Vagina (tissue), 2 donors: Measurements from ENCODE around the gene TGM1. TPM values are rescaled to one million over a fixed set of nuclear protein-coding genes. Genes with fewer than 3 reads are reported as not detected.

Experiments used
- DNase-seq, 2 donors: peaks; one replicate each; pipeline ENCODE4 v3.0.0-alpha.2; 2017; ENCODE audit errors: extremely low spot score in 2 of 2
- H3K27ac ChIP-seq: fragments of 200-600 bp; sonication (generic); one replicate; pipeline ENCODE4 v1.5.1; 2019
- H3K27me3 ChIP-seq: fragments of 200-600 bp; sonication (generic); one replicate; pipeline ENCODE4 v1.5.1; 2019
- H3K36me3 ChIP-seq, 2 donors: fragments of 200-600 bp; sonication (generic); one replicate each; pipeline ENCODE4 v1.5.1; 2017 to 2019
- H3K4me1 ChIP-seq: fragments of 200-600 bp; sonication (generic); one replicate; pipeline ENCODE4 v1.5.1; 2019
- H3K4me3 ChIP-seq, 2 donors: fragments of 200-600 bp; sonication (generic); 1 replicate in 1 of 2; 2 replicates in 1 of 2; pipeline ENCODE4 v1.5.1; 2016 to 2019
- H3K9me3 ChIP-seq: fragments of 200-600 bp; sonication (generic); one replicate; pipeline ENCODE4 v1.5.1; 2019
- POLR2A ChIP-seq, 2 donors: fragments of 450-650 bp; IDR thresholded peaks; one replicate each; pipeline ENCODE4 v1.6.1; 2017; ENCODE audit warnings: antibody characterized with exemption in 2 of 2, mild to moderate bottlenecking in 2 of 2, moderate library complexity in 2 of 2
- POLR2AphosphoS5 ChIP-seq, 2 donors: sonication (generic); formaldehyde crosslinking; IDR thresholded peaks; one replicate each; pipeline ENCODE4 v1.9.0; 2017; ENCODE audit warnings: antibody characterized with exemption in 2 of 2, mild to moderate bottlenecking in 2 of 2, low read depth in 1 of 2; ENCODE audit not compliant: insufficient read depth in 1 of 2
- intact Hi-C: fragments of 100-400 bp; cut with DNase I; formaldehyde crosslinking; loops from one replicate; pipeline ENCODE4 v1.15.1; 2023
- total RNA-seq: library from RNA; depleted of rRNA; stranded (reverse); fragments of >200 nt; gene quantifications from one replicate; pipeline ENCODE4 v1.2.3, GENCODE V29; 2016
- TF ChIP-seq, protein P1 (sequence below), 3 experiments: fragments of 450-650 bp in 2 of 3; fragments of 200-600 bp in 1 of 3; sonication (generic) in 1 of 3; IDR thresholded peaks; one replicate each; pipeline ENCODE4 v1.5.1; 2017 to 2019; ENCODE audit warnings: antibody characterized with exemption in 3 of 3, mild to moderate bottlenecking in 2 of 3, moderate library complexity in 2 of 3

TGM1 gene
- total RNA-seq, 1 donor from 2014 or later = 269 TPM

DNA sequence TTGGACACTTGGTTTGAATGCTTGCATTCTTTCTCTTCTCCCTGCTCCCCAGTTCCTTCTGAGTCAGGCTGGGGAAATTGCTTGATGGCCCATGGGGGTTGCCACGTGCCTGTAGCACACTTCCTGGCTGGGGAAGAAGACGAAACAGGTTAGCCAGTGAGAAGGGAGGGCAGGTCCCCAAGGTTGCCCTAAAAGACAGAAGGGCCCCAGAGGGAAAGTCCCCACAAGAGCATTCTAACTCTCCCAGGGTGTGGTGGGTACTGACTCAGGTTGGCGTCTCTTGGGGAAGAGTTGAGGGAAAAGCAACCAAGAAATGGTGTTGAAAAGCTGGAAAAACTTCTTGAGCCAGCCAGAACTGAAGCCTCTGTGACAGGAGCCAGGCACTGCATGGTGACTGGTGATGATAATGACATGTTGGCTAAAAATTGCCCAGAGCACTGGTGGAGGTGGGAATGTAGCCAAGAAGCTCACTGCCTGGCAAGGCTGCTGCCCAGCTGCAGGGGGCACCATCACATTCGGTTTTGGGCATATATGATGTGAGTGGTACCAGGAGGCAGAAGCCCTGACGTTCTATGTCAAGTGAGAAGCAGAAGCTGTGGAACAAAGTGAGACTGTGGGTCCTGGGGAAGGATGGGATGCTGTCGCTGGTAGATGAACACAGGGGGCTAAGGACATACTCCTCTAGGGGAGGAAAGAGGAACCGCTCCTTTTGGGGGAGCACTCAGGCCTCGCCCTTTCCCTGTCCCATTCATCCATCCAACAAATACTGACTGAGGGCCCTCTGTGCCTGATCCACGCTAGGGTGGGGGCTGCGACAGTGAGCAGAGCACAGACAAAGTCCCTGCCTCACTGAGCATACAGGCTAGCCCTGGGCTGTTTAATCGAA, 16.6 kb upstream of the TGM1 start:
- intact Hi-C loops = no loop called here
- no peak overlapping the region for H3K4me3 ChIP-seq
- H3K36me3 ChIP-seq = no peaks in the 10 kb centered on the region
- no peaks in the 10 kb centered on the region for H3K27me3 ChIP-seq
- no peaks in the 10 kb centered on the region for H3K9me3 ChIP-seq
- H3K4me1 ChIP-seq = peaks cover 6% of the 10 kb centered on the region
- no peak for DNase-seq
- peak overlapping the region; percentile 8 for H3K27ac ChIP-seq
- TF ChIP-seq POLR2A (IDR thresholded peaks at IDR 0.05) (no peak), POLR2AphosphoS5 (IDR thresholded peaks at IDR 0.05; ENCODE audit: insufficient read depth in 1 of 2, low read depth in 1 of 2) (peak in 1 of 2 donors; percentile 17)
- TF ChIP-seq, protein P1, sequence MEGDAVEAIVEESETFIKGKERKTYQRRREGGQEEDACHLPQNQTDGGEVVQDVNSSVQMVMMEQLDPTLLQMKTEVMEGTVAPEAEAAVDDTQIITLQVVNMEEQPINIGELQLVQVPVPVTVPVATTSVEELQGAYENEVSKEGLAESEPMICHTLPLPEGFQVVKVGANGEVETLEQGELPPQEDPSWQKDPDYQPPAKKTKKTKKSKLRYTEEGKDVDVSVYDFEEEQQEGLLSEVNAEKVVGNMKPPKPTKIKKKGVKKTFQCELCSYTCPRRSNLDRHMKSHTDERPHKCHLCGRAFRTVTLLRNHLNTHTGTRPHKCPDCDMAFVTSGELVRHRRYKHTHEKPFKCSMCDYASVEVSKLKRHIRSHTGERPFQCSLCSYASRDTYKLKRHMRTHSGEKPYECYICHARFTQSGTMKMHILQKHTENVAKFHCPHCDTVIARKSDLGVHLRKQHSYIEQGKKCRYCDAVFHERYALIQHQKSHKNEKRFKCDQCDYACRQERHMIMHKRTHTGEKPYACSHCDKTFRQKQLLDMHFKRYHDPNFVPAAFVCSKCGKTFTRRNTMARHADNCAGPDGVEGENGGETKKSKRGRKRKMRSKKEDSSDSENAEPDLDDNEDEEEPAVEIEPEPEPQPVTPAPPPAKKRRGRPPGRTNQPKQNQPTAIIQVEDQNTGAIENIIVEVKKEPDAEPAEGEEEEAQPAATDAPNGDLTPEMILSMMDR (IDR thresholded peaks at IDR 0.05) = no peak

DNA sequence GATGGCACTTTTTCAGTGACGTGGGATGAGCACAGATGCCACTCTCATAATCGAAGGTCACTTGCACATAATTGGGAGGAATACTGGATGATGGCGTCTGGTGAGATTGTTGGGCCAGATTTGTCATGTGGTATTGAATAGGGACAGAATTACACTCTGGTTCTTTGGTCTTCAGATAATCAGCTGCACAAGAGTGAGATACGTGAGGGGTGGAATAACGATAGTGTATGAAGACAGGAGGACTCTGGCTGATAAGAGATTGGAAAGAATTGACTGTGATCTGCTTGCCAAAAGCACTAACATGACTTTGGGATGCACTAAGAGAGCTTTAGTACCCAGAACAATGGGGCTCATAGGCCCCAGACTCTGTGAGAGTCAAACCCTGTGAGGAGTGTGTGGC, 15.4 kb upstream of the TGM1 start:
- intact Hi-C loops = no loop called here
- no peaks in the 10 kb centered on the region for H3K9me3 ChIP-seq

DNA sequence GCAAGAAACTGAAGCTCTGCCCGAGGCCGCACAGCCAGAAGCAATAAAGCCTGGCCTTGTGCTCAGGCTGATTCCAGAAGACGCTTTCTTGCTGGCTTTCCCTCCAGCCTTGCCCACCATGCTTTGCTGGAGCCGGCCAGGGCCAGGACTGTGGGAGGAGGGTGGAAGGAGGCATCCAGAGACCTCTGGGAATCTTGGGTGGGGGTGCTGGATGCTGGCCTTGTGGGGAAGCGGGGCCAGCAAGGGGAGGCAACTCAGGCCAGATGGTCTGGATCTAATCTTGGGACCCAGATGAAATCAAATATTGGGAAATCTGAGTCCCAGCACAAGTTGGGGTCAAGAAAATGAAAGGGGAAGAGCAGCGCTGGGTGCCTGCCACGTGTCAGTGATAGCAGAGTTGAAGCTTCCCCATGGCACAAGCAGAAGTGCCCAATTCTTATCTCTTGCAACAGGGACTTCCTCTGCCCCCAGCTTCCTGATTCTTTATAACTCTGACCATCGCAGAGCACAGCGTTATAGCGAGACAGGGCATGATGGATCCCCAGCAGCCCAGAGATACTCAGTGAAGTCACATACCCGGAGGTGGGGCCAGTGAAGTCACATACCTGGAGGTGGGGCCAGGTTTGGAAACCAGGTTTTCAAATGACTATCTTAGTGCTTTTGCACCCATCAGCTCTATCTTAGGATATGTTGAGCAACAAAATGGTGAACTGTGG, 14.8 kb upstream of the TGM1 start:
- Histone ChIP-seq H3K9me3 (no peaks in the 10 kb centered on the region), H3K4me3 (no peak overlapping the region), H3K36me3 (no peaks in the 10 kb centered on the region), H3K27me3 (no peaks in the 10 kb centered on the region), H3K4me1 (peaks cover 6% of the 10 kb centered on the region), H3K27ac (no peak overlapping the region)
- TF ChIP-seq POLR2AphosphoS5 (IDR thresholded peaks at IDR 0.05; ENCODE audit: insufficient read depth in 1 of 2, low read depth in 1 of 2) (no peak), POLR2A (IDR thresholded peaks at IDR 0.05) (no peak)
- TF ChIP-seq, protein P1 (IDR thresholded peaks at IDR 0.05) = no peak
- no peak for DNase-seq
- intact Hi-C loops = no loop called here

More for the DNA sequence above, 15.4 kb upstream of the TGM1 start:
- no peak overlapping the region for H3K4me3 ChIP-seq
- TF ChIP-seq, protein P1 (IDR thresholded peaks at IDR 0.05) = no peak
- TF ChIP-seq POLR2A (IDR thresholded peaks at IDR 0.05) (no peak), POLR2AphosphoS5 (IDR thresholded peaks at IDR 0.05; ENCODE audit: insufficient read depth in 1 of 2, low read depth in 1 of 2) (no peak)
- H3K27ac ChIP-seq = peak overlapping the region; percentile 40
- no peaks in the 10 kb centered on the region for H3K27me3 ChIP-seq
- no peak for DNase-seq
- no peaks in the 10 kb centered on the region for H3K36me3 ChIP-seq
- H3K4me1 ChIP-seq = peaks cover 6% of the 10 kb centered on the region

DNA sequence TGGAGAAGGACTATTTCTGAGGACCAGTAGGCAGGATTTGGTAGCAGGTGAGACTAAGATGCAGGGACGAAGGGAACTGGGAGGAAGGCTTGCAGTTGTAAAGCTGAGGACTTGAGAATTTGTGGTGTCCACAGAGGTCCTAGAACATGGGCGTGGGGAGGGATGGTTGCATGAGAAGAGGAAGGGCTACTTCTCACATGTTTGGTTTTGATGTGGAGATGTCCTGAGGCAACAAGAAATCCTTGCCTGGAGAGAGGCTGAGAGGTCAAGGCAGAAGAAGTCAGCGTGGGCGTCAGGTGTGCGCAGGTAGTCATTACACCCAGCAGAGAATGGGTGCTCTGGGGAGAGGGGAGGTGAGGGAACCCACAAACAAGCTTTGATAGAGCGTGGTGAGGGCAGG, 14.1 kb upstream of the TGM1 start:
- H3K27me3 ChIP-seq = no peaks in the 10 kb centered on the region
- H3K27ac ChIP-seq = no peak overlapping the region
- TF ChIP-seq POLR2AphosphoS5 (IDR thresholded peaks at IDR 0.05; ENCODE audit: insufficient read depth in 1 of 2, low read depth in 1 of 2) (no peak), POLR2A (IDR thresholded peaks at IDR 0.05) (no peak)
- TF ChIP-seq, protein P1 (IDR thresholded peaks at IDR 0.05) = no peak
- no peaks in the 10 kb centered on the region for H3K9me3 ChIP-seq
- DNase-seq = no peak
- intact Hi-C loops = no loop called here
- H3K36me3 ChIP-seq = no peaks in the 10 kb centered on the region
- no peak overlapping the region for H3K4me3 ChIP-seq
- peaks cover 13% of the 10 kb centered on the region for H3K4me1 ChIP-seq
